B cell (primary cell): ENCODE results near the gene TMEM87B. TPM values are rescaled to one million over a fixed set of nuclear protein-coding genes. Genes with fewer than 3 reads are reported as not detected.

Source experiments
- ATAC-seq: fragments of 200-7000 bp; cut with Tn5 transposase; one replicate; pipeline ENCODE4 v1.10.0; 2021; ENCODE audit warnings: low read depth, mild to moderate bottlenecking, moderate number of reproducible peaks, moderate library complexity
- CTCF ChIA-PET: fragments of 350-600 bp; sonication (Branson Sonifier 250); formaldehyde crosslinking; loops from one replicate; lab custom pipeline; 2021; ENCODE audit warnings: antibody characterized with exemption, inconsistent platforms; lab: Charles Lee
- POLR2A ChIA-PET: fragments of 350-600 bp; sonication (Branson Sonifier 250); formaldehyde crosslinking; loops from one replicate; lab custom pipeline; 2021; ENCODE audit warnings: antibody characterized with exemption; lab: Charles Lee
- DNase-seq: peaks from one replicate; pipeline ENCODE4 v3.0.0; 2013
- H2AFZ ChIP-seq: 2 replicates; pipeline ENCODE4 v1.6.1; 2012; ENCODE audit warnings: mild to moderate bottlenecking, low read depth, low read length; ENCODE audit not compliant: insufficient read depth, poor library complexity, severe bottlenecking
- H3K27ac ChIP-seq, 2 donors: 1 replicate in 1 of 2; 2 replicates in 1 of 2; pipeline ENCODE4 v1.5.1; 2012 to 2013; ENCODE audit warnings: low read length in 2 of 2, mild to moderate bottlenecking in 2 of 2, moderate library complexity in 1 of 2
- H3K27me3 ChIP-seq, 4 experiments: fragments of 200-600 bp in 1 of 4; sonication (generic) in 1 of 4; replicated peaks in 1 of 4; 1 replicate in 2 of 4; 2 replicates in 2 of 4; pipeline versions ENCODE4 v1.6.1 to v1.7.0; 2013 to 2016; ENCODE audit warnings: low read length in 3 of 4, mild to moderate bottlenecking in 2 of 4, mixed read lengths in 1 of 4, moderate library complexity in 1 of 4; ENCODE audit not compliant: insufficient read depth in 4 of 4, control insufficient read depth in 3 of 4; ENCODE audit errors: control extremely low read depth in 1 of 4
- H3K36me3 ChIP-seq, 2 experiments: replicated peaks in 1 of 2; 1 replicate in 1 of 2; 2 replicates in 1 of 2; pipeline versions ENCODE4 v1.6.1 to v1.7.1; 2013; ENCODE audit warnings: low read length in 1 of 2; ENCODE audit not compliant: insufficient read depth in 2 of 2, control insufficient read depth in 1 of 2; ENCODE audit errors: control extremely low read depth in 1 of 2, extremely low read depth in 1 of 2
- H3K4me1 ChIP-seq, 2 donors: fragments of 200-600 bp in 1 of 2; sonication (generic) in 1 of 2; 1 replicate in 1 of 2; 2 replicates in 1 of 2; pipeline versions ENCODE4 v1.5.1 to v1.6.1; 2013 to 2017; ENCODE audit warnings: low read length in 2 of 2; ENCODE audit not compliant: control insufficient read depth in 2 of 2, insufficient read depth in 2 of 2
- H3K4me2 ChIP-seq: replicated peaks from 2 replicates; pipeline ENCODE3; 2012; ENCODE audit warnings: mild to moderate bottlenecking, low read depth, low read length; ENCODE audit not compliant: poor library complexity, severe bottlenecking
- H3K4me3 ChIP-seq, 5 experiments: fragments of 200-600 bp in 1 of 5; sonication (generic) in 1 of 5; 1 replicate in 3 of 5; 2 replicates in 2 of 5; pipeline versions ENCODE4 v1.5.1 to v1.7.0; 2011 to 2016; ENCODE audit warnings: low read length in 4 of 5, mild to moderate bottlenecking in 4 of 5, low read depth in 2 of 5, control low read depth in 1 of 5, moderate library complexity in 1 of 5; ENCODE audit not compliant: insufficient read depth in 1 of 5; ENCODE audit errors: control extremely low read depth in 1 of 5, extremely low read depth in 1 of 5
- H3K79me2 ChIP-seq: fragments of 200-600 bp; sonication (generic); one replicate; pipeline ENCODE4 v1.6.0; 2016; ENCODE audit warnings: low read length; ENCODE audit not compliant: control insufficient read depth, insufficient read depth
- H3K9ac ChIP-seq: fragments of 200-600 bp; sonication (generic); 2 replicates; pipeline ENCODE4 v1.6.1; 2017; ENCODE audit warnings: mild to moderate bottlenecking, low read length, moderate library complexity
- H3K9me3 ChIP-seq, 3 donors: one replicate each; pipeline versions ENCODE4 v1.6.1 to v1.7.1; 2013; ENCODE audit warnings: low read length in 2 of 3; ENCODE audit not compliant: control insufficient read depth in 2 of 3, insufficient read depth in 1 of 3; ENCODE audit errors: control extremely low read depth in 1 of 3
- H4K20me1 ChIP-seq: 2 replicates; pipeline ENCODE4 v1.6.0; 2012; ENCODE audit warnings: mild to moderate bottlenecking, low read length; ENCODE audit not compliant: insufficient read depth, control insufficient read depth, poor library complexity, severe bottlenecking
- H3K27ac Mint-ChIP-seq: one replicate; pipeline ENCODE4 v1.8.0; 2021; ENCODE audit warnings: mixed read lengths
- H3K27me3 Mint-ChIP-seq: one replicate; pipeline ENCODE4 v1.8.0; 2021; ENCODE audit warnings: mixed read lengths
- H3K4me1 Mint-ChIP-seq: one replicate; pipeline ENCODE4 v1.8.0; 2021; ENCODE audit warnings: mixed read lengths
- H3K4me3 Mint-ChIP-seq: one replicate; pipeline ENCODE4 v1.8.0; 2021; ENCODE audit warnings: mixed read lengths
- H3K9me3 Mint-ChIP-seq: one replicate; pipeline ENCODE4 v1.8.0; 2022; ENCODE audit warnings: mixed read lengths; ENCODE audit not compliant: insufficient read depth
- CTCF ChIP-seq: fragments of 200-600 bp; IDR thresholded peaks from one replicate; pipeline ENCODE4 v1.8.0; 2022; ENCODE audit warnings: antibody characterized with exemption, mild to moderate bottlenecking
- EZH2 ChIP-seq: IDR thresholded peaks from 2 replicates; pipeline ENCODE4 v1.6.1; 2012; ENCODE audit warnings: borderline replicate concordance, low read depth, mild to moderate bottlenecking, moderate library complexity, low read length; ENCODE audit not compliant: insufficient read depth, poor library complexity, severe bottlenecking
- WGBS: methylation state at CpG from one replicate; pipeline ENCODE4 v1.1.5; 2013; ENCODE audit warnings: missing lambda C conversion rate; ENCODE audit not compliant: insufficient coverage; 5-methylcytosine and 5-hydroxymethylcytosine counted together
- intact Hi-C: fragments of 100-400 bp; cut with micrococcal nuclease; formaldehyde crosslinking; loops from one replicate; pipeline ENCODE4 v1.10.0; 2022
- polyA plus RNA-seq: library from polyadenylated mRNA; depleted of rRNA; stranded (reverse); fragments of >200 nt; gene quantifications from 2 replicates; pipeline ENCODE4 v1.2.3, GENCODE V29; 2012
- total RNA-seq, 2 donors: library from RNA; stranded (reverse); fragments of 120-200 nt in 1 of 2; gene quantifications; 1 replicate in 1 of 2; 2 replicates in 1 of 2; pipeline versions ENCODE4 v1.2.3 to v1.2.4, GENCODE V29; 2013 to 2022

TMEM87B gene
- total and polyA plus RNA-seq, 2 donors (not counting 1 experiment from before 2014, with no cell fraction given) = 9.4 to 21.0 TPM

GRCh38 chr2:112021781-112022231 is 33.3 kb upstream of the TMEM87B start:
- ChIA-PET POLR2A (no interaction called here), CTCF (no interaction called here)
- H3K27ac Mint-ChIP-seq = no peak overlapping the region

GRCh38 chr2:112023707-112024106 is 31.4 kb upstream of the TMEM87B start:
- H3K4me1 Mint-ChIP-seq = no peaks in the 10 kb centered on the region
- H3K4me1 ChIP-seq = no peaks in the 10 kb centered on the region
- TF ChIP-seq CTCF (no peak), EZH2 (no peak)
- H3K27ac Mint-ChIP-seq = no peak overlapping the region
- H3K9me3 ChIP-seq = no peaks in the 10 kb centered on the region
- H3K9ac ChIP-seq = no peak overlapping the region
- H3K27me3 ChIP-seq = no peaks in the 10 kb centered on the region
- no peak overlapping the region for H2AFZ ChIP-seq
- ChIA-PET POLR2A (no interaction called here), CTCF (no interaction called here)
- H3K9me3 Mint-ChIP-seq = no peaks in the 10 kb centered on the region
- no peak overlapping the region for H3K4me2 ChIP-seq
- no peak for DNase-seq
- ATAC-seq = no peak
- no peak overlapping the region for H3K4me3 Mint-ChIP-seq
- WGBS = 100% methylated on average over 1 of the region's 5 CpGs
- no peak overlapping the region for H3K27ac ChIP-seq
- H3K27me3 Mint-ChIP-seq = peaks cover 14% of the 10 kb centered on the region
- H3K36me3 ChIP-seq = no peaks in the 10 kb centered on the region
- H4K20me1 ChIP-seq = no peaks in the 10 kb centered on the region
- no peaks in the 10 kb centered on the region for H3K79me2 ChIP-seq
- intact Hi-C loops = no loop called here
- no peak overlapping the region for H3K4me3 ChIP-seq

More at GRCh38 chr2:112021781-112022231, 33.3 kb upstream of the TMEM87B start:
- no peaks in the 10 kb centered on the region for H3K79me2 ChIP-seq
- H3K27ac ChIP-seq = no peak overlapping the region
- no peak for ATAC-seq
- H3K4me1 ChIP-seq = no peaks in the 10 kb centered on the region
- no peaks in the 10 kb centered on the region for H4K20me1 ChIP-seq
- H3K4me3 Mint-ChIP-seq = no peak overlapping the region
- peaks cover 3% of the 10 kb centered on the region for H3K9me3 Mint-ChIP-seq
- peaks cover 19% of the 10 kb centered on the region for H3K27me3 Mint-ChIP-seq
- 100% methylated on average over 5 of the region's 8 CpGs for WGBS
- H3K4me1 Mint-ChIP-seq = no peaks in the 10 kb centered on the region
- TF ChIP-seq EZH2 (no peak), CTCF (no peak)
- no peak overlapping the region for H3K4me3 ChIP-seq
- no peak overlapping the region for H3K9ac ChIP-seq
- H3K4me2 ChIP-seq = no peak overlapping the region
- no peaks in the 10 kb centered on the region for H3K27me3 ChIP-seq
- DNase-seq = no peak
- no peak overlapping the region for H2AFZ ChIP-seq
- no peaks in the 10 kb centered on the region for H3K36me3 ChIP-seq
- intact Hi-C loops = no loop called here
- no peaks in the 10 kb centered on the region for H3K9me3 ChIP-seq
